Measurements from ENCODE around the gene ATP10A. TPM values are rescaled to one million over a fixed set of nuclear protein-coding genes. Genes with fewer than 3 reads are reported as not detected.

The ATP10A gene
- total RNA-seq, 1 experiment from 2014 or later, result 0.02 TPM

DNA sequence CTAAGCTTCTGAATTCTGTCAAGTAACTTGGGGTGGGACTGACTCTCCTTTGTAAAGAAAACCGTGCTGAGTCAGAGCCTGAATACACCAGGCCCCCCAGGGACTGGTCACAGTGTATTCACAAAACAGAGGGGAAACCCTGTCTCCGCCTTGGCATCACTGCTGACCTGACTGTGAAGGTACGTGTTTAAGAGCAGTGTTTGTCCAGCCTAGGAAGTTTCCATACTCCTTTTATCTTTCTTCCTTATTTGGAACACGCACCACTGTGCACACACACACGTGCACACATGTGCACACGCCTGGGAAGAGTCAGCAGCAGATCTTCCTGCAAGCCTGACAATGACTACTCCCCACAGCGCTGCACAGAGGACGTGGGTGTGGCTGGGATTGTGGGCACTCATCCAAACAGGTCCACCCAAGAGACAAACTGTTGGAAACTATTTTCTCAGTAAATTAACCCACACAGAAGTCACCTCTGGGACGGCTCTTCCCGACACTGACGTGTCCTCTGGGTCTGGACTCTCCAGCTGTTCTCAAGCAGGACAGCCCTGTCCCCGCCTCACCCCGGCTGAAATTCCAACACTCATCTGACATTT lies 87.7 kb downstream of the ATP10A start:
- intact Hi-C loops (cut with micrococcal nuclease), result no loop called here
- H3K4me2 ChIP-seq (ENCODE audit: low read length), result no peak overlapping the region
- peaks cover 0 to 22% of the 10 kb centered on the region in 2 experiments; a peak in 2 of 4 replicates for H3K9me3 ChIP-seq (ENCODE audit: control insufficient read depth in 1 of 2, insufficient read depth in 1 of 2, low read depth in 1 of 2, low read length in 2 of 2)
- H3K27ac ChIP-seq (ENCODE audit: low read depth, low read length), result no peak overlapping the region
- BruUV-seq (replicated peaks), result no TSS peak
- no peaks in the 10 kb centered on the region for H3K79me2 ChIP-seq (ENCODE audit: insufficient read depth, low read length)
- ChIA-PET RAD21 (ENCODE audit: low non-redundant PET in 1 of 2, low total read pairs in 2 of 2, uncharacterized antibody in 2 of 2, unreplicated experiment in 2 of 2) (no interaction called here), POLR2A (no interaction called here), CTCF (no interaction called here)
- H3K4me3 ChIP-seq (replicated peaks in 1 of 2; ENCODE audit: low read depth in 1 of 2, low read length in 2 of 2), result no peak overlapping the region
- no peaks in the 10 kb centered on the region for H3K9me2 ChIP-seq (ENCODE audit: insufficient read depth)
- no peak for ATAC-seq
- no peak for DNase-seq (ENCODE audit: low read depth, low spot score)
- no peaks in the 10 kb centered on the region for H3K27me3 ChIP-seq (ENCODE audit: insufficient read depth, low read length)
- no peak overlapping the region for H2AFZ ChIP-seq (ENCODE audit: low read depth, low read length, poor library complexity, severe bottlenecking)
- H3K4me1 ChIP-seq (ENCODE audit: control insufficient read depth in 1 of 2, insufficient read depth in 2 of 2, low read length in 2 of 2), result no peaks in the 10 kb centered on the region
- no peaks in the 10 kb centered on the region for H4K20me1 ChIP-seq (ENCODE audit: insufficient read depth)
- TF ChIP-seq, protein P1, sequence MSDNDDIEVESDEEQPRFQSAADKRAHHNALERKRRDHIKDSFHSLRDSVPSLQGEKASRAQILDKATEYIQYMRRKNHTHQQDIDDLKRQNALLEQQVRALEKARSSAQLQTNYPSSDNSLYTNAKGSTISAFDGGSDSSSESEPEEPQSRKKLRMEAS (IDR thresholded peaks at IDR 0.05), result no peak
- TF ChIP-seq ZFX (IDR thresholded peaks at IDR 0.05), result no peak
- TF ChIP-seq POLR2AphosphoS5 (IDR thresholded peaks at IDR 0.05; ENCODE audit: low read depth, low read length), result no peak
- TF ChIP-seq TCF7L2 (IDR thresholded peaks at IDR 0.05; ENCODE audit: borderline replicate concordance, extremely low read depth, insufficient read depth, insufficient read length), result no peak
- no peak for TF ChIP-seq ELF1 (IDR thresholded peaks at IDR 0.05; ENCODE audit: borderline replicate concordance, low read depth)
- TF ChIP-seq, protein P2, sequence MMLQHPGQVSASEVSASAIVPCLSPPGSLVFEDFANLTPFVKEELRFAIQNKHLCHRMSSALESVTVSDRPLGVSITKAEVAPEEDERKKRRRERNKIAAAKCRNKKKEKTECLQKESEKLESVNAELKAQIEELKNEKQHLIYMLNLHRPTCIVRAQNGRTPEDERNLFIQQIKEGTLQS (IDR thresholded peaks at IDR 0.05), result no peak
- TF ChIP-seq, protein P3, sequence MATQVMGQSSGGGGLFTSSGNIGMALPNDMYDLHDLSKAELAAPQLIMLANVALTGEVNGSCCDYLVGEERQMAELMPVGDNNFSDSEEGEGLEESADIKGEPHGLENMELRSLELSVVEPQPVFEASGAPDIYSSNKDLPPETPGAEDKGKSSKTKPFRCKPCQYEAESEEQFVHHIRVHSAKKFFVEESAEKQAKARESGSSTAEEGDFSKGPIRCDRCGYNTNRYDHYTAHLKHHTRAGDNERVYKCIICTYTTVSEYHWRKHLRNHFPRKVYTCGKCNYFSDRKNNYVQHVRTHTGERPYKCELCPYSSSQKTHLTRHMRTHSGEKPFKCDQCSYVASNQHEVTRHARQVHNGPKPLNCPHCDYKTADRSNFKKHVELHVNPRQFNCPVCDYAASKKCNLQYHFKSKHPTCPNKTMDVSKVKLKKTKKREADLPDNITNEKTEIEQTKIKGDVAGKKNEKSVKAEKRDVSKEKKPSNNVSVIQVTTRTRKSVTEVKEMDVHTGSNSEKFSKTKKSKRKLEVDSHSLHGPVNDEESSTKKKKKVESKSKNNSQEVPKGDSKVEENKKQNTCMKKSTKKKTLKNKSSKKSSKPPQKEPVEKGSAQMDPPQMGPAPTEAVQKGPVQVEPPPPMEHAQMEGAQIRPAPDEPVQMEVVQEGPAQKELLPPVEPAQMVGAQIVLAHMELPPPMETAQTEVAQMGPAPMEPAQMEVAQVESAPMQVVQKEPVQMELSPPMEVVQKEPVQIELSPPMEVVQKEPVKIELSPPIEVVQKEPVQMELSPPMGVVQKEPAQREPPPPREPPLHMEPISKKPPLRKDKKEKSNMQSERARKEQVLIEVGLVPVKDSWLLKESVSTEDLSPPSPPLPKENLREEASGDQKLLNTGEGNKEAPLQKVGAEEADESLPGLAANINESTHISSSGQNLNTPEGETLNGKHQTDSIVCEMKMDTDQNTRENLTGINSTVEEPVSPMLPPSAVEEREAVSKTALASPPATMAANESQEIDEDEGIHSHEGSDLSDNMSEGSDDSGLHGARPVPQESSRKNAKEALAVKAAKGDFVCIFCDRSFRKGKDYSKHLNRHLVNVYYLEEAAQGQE (IDR thresholded peaks at IDR 0.05; ENCODE audit: low read depth), result no peak
- no peak for TF ChIP-seq FOSL1 (IDR thresholded peaks at IDR 0.05; ENCODE audit: low read depth)
- no peak for TF ChIP-seq SP1 (IDR thresholded peaks at IDR 0.05; ENCODE audit: low read depth)
- no peak for TF ChIP-seq SIN3A (IDR thresholded peaks at IDR 0.05; ENCODE audit: low read depth)
- TF ChIP-seq CBX3 (IDR thresholded peaks at IDR 0.05; ENCODE audit: low read depth), result no peak
- TF ChIP-seq, protein P4, sequence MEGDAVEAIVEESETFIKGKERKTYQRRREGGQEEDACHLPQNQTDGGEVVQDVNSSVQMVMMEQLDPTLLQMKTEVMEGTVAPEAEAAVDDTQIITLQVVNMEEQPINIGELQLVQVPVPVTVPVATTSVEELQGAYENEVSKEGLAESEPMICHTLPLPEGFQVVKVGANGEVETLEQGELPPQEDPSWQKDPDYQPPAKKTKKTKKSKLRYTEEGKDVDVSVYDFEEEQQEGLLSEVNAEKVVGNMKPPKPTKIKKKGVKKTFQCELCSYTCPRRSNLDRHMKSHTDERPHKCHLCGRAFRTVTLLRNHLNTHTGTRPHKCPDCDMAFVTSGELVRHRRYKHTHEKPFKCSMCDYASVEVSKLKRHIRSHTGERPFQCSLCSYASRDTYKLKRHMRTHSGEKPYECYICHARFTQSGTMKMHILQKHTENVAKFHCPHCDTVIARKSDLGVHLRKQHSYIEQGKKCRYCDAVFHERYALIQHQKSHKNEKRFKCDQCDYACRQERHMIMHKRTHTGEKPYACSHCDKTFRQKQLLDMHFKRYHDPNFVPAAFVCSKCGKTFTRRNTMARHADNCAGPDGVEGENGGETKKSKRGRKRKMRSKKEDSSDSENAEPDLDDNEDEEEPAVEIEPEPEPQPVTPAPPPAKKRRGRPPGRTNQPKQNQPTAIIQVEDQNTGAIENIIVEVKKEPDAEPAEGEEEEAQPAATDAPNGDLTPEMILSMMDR (IDR thresholded peaks at IDR 0.05 in 2 of 3, conservative IDR thresholded peaks at IDR 0.05 in 1 of 3; ENCODE audit: borderline replicate concordance in 1 of 3, insufficient read depth in 1 of 3, low read depth in 2 of 3, low read length in 2 of 3), result no peak
- no peak for TF ChIP-seq RAD21 (IDR thresholded peaks at IDR 0.05; ENCODE audit: low read depth)
- TF ChIP-seq, protein P5, sequence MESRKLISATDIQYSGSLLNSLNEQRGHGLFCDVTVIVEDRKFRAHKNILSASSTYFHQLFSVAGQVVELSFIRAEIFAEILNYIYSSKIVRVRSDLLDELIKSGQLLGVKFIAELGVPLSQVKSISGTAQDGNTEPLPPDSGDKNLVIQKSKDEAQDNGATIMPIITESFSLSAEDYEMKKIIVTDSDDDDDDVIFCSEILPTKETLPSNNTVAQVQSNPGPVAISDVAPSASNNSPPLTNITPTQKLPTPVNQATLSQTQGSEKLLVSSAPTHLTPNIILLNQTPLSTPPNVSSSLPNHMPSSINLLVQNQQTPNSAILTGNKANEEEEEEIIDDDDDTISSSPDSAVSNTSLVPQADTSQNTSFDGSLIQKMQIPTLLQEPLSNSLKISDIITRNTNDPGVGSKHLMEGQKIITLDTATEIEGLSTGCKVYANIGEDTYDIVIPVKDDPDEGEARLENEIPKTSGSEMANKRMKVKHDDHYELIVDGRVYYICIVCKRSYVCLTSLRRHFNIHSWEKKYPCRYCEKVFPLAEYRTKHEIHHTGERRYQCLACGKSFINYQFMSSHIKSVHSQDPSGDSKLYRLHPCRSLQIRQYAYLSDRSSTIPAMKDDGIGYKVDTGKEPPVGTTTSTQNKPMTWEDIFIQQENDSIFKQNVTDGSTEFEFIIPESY (IDR thresholded peaks at IDR 0.05; ENCODE audit: extremely low read depth, insufficient replicate concordance, low read length), result no peak
- no peak for TF ChIP-seq POLR2A (IDR thresholded peaks at IDR 0.05; ENCODE audit: borderline replicate concordance, extremely low read depth, insufficient read depth, insufficient read length)
- TF ChIP-seq SRF (IDR thresholded peaks at IDR 0.05; ENCODE audit: low read depth), result no peak
- H3K9ac ChIP-seq (ENCODE audit: low read length), result no peak overlapping the region
- H3K36me3 ChIP-seq (ENCODE audit: control insufficient read depth in 1 of 2, insufficient read depth in 2 of 2, low read length in 2 of 2), result no peaks in the 10 kb centered on the region
